Neural cell (in vitro differentiated cells): ENCODE measurements around the gene INS. TPM values are rescaled to one million over a fixed set of nuclear protein-coding genes. Genes with fewer than 3 reads are reported as not detected.

Experiments
- H2AFZ ChIP-seq: fragments of 200-600, 300-800 bp; sonication (generic), shearing (Covaris generic); 2 replicates; pipeline ENCODE4 v1.6.0; 2014; ENCODE audit warnings: low read depth, mild to moderate bottlenecking, antibody characterized with exemption, low read length, moderate library complexity
- H3F3A ChIP-seq: fragments of 200-600 bp; shearing (Covaris generic); 2 replicates; pipeline ENCODE4 v1.6.1; 2016; ENCODE audit warnings: mild to moderate bottlenecking, moderate library complexity, mixed read lengths, antibody characterized with exemption, low read length; ENCODE audit not compliant: insufficient read depth, poor library complexity, severe bottlenecking
- H3K27ac ChIP-seq: fragments of 200-600, 300-800 bp; sonication (generic), shearing (Covaris generic); 2 replicates; pipeline ENCODE4 v1.5.1; 2014; ENCODE audit warnings: mild to moderate bottlenecking, low read length, moderate library complexity
- H3K27me3 ChIP-seq: fragments of 300-800, 200-600 bp; sonication (generic), shearing (Covaris generic); 2 replicates; pipeline ENCODE4 v1.6.0; 2014; ENCODE audit warnings: mild to moderate bottlenecking, low read depth, low read length, moderate library complexity; ENCODE audit not compliant: insufficient read depth
- H3K36me3 ChIP-seq: fragments of 300-800, 200-600 bp; sonication (generic), shearing (Covaris generic); 2 replicates; pipeline ENCODE4 v1.5.1; 2014; ENCODE audit warnings: mild to moderate bottlenecking, antibody characterized with exemption, low read length, moderate library complexity; ENCODE audit not compliant: insufficient read depth
- H3K4me2 ChIP-seq: fragments of 300-800, 200-600 bp; sonication (generic), shearing (Covaris generic); 2 replicates; pipeline ENCODE4 v1.6.0; 2014; ENCODE audit warnings: mild to moderate bottlenecking, low read length
- H3K4me3 ChIP-seq: fragments of 300-800, 200-600 bp; sonication (generic), shearing (Covaris generic); 2 replicates; pipeline ENCODE4 v1.5.1; 2014; ENCODE audit warnings: mild to moderate bottlenecking, low read length, moderate library complexity
- H3K79me2 ChIP-seq: fragments of 200-600 bp; shearing (Covaris generic); replicated peaks from 2 replicates; pipeline ENCODE4 v1.6.0; 2014; ENCODE audit warnings: mild to moderate bottlenecking, low read length, moderate library complexity; ENCODE audit not compliant: insufficient read depth
- H3K9ac ChIP-seq: fragments of 300-800, 200-600 bp; sonication (generic), shearing (Covaris generic); 2 replicates; pipeline ENCODE4 v1.6.1; 2016; ENCODE audit warnings: mild to moderate bottlenecking, low read length, mixed read lengths
- H3K9me2 ChIP-seq: fragments of 200-600 bp; shearing (Covaris generic); 2 replicates; pipeline ENCODE4 v1.6.1; 2016; ENCODE audit warnings: mild to moderate bottlenecking, low read length, mixed read lengths; ENCODE audit not compliant: insufficient read depth
- H3K9me3 ChIP-seq: fragments of 200-600, 300-800 bp; sonication (generic), shearing (Covaris generic); 2 replicates; pipeline ENCODE4 v1.6.1; 2016; ENCODE audit warnings: mild to moderate bottlenecking, mixed run types, low read length, moderate library complexity, mixed read lengths
- H4K20me1 ChIP-seq: fragments of 200-600 bp; shearing (Covaris generic); 2 replicates; pipeline ENCODE4 v1.6.1; 2016; ENCODE audit warnings: mild to moderate bottlenecking, mixed run types; ENCODE audit not compliant: insufficient read depth
- CTCF ChIP-seq: fragments of 450-650 bp; IDR thresholded peaks from 2 replicates; pipeline ENCODE4 v1.5.1; 2014; ENCODE audit warnings: antibody characterized with exemption, mild to moderate bottlenecking, moderate library complexity; ENCODE audit not compliant: poor library complexity, severe bottlenecking
- EP300 ChIP-seq: fragments of 450-650 bp; conservative IDR thresholded peaks from 2 replicates; pipeline ENCODE4 v1.6.1; 2014; ENCODE audit warnings: antibody characterized with exemption, mild to moderate bottlenecking, moderate library complexity; ENCODE audit not compliant: poor library complexity, severe bottlenecking
- EZH2 ChIP-seq: fragments of 200-600, 300-800 bp; shearing (Covaris generic), sonication (generic); IDR thresholded peaks from 2 replicates; pipeline ENCODE4 v1.6.1; 2014; ENCODE audit warnings: antibody characterized with exemption, low read length, borderline replicate concordance, mild to moderate bottlenecking; ENCODE audit not compliant: insufficient read depth, poor library complexity, severe bottlenecking
- MXI1 ChIP-seq: fragments of 450-650 bp; conservative IDR thresholded peaks from 2 replicates; pipeline ENCODE4 v1.6.1; 2014; ENCODE audit warnings: antibody characterized with exemption, mild to moderate bottlenecking; ENCODE audit not compliant: poor library complexity, severe bottlenecking
- POLR2AphosphoS5 ChIP-seq: IDR thresholded peaks from 2 replicates; pipeline ENCODE4 v1.6.1; 2012
- RAD21 ChIP-seq: fragments of 450-650 bp; conservative IDR thresholded peaks from 2 replicates; pipeline ENCODE4 v1.6.1; 2014; ENCODE audit warnings: antibody characterized with exemption, mild to moderate bottlenecking, moderate library complexity
- SMC3 ChIP-seq: fragments of 450-650 bp; conservative IDR thresholded peaks from 2 replicates; pipeline ENCODE4 v1.6.1; 2014; ENCODE audit warnings: antibody characterized with exemption, mild to moderate bottlenecking, moderate library complexity; ENCODE audit not compliant: poor library complexity
- TAF1 ChIP-seq: IDR thresholded peaks from 2 replicates; pipeline ENCODE4 v1.6.1; 2012; ENCODE audit warnings: low read depth
- polyA plus RNA-seq: library from polyadenylated mRNA; depleted of rRNA; stranded (reverse); fragments of >200 nt; gene quantifications from 2 replicates; pipeline ENCODE4 v1.2.3, GENCODE V29; 2014
- TF ChIP-seq, protein P1 (sequence below): IDR thresholded peaks from 2 replicates; pipeline ENCODE4 v1.6.1; 2012; ENCODE audit warnings: borderline replicate concordance

The INS gene
- polyA plus RNA-seq, 1 donor from 2014 or later = not detected

DNA sequence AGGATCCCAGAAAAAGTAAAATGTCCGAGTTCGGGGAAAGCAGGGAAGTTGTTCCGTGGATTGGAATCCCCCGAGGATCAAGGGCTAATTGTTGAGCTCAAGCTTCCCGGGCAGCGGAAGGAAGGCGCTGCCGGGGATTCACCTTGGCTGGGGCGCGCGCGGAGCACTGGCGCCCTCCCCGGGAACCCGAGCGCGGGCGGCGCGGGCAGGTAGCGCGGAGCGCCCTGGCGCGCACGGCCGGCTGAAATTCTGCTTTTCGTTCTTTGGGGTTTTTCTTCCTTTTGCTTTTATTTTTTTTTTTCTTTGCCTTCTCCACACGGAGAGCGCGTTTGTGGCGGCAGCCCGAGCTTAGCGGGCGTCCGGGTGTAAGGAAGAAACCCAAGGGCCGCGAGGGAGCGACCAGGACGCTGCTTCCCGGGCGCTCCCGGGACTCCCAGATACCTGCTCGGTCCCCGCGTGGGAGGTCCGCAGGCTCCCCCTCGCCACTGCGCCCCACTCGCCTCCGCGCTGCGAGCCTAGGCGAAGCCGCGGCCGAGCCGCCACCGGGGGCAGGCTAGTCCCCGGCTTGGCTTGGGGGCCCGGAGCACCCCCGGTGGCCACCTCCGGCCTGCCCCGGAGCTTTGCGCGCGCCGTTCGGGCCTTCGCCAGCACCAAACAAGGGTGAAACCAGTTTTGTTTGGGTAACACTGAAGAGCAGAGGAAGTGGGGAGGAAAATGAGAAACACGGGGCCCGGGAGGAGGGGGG, 17.0 kb downstream of the INS start:
- no peak for TF ChIP-seq TAF1
- TF ChIP-seq SMC3 = no peak
- no peak for TF ChIP-seq CTCF
- peak; percentile 79 for TF ChIP-seq EZH2
- peaks cover 89% of the 10 kb centered on the region for H3K27me3 ChIP-seq
- no peak overlapping the region for H2AFZ ChIP-seq
- no peak overlapping the region for H3K4me2 ChIP-seq
- no peaks in the 10 kb centered on the region for H4K20me1 ChIP-seq
- H3K79me2 ChIP-seq = no peaks in the 10 kb centered on the region
- H3K4me3 ChIP-seq = peak overlapping the region; percentile 37
- no peaks in the 10 kb centered on the region for H3K9me2 ChIP-seq
- H3F3A ChIP-seq = no peaks in the 10 kb centered on the region
- no peak overlapping the region for H3K27ac ChIP-seq
- no peaks in the 10 kb centered on the region for H3K9me3 ChIP-seq
- H3K36me3 ChIP-seq = no peaks in the 10 kb centered on the region
- no peak overlapping the region for H3K9ac ChIP-seq

DNA sequence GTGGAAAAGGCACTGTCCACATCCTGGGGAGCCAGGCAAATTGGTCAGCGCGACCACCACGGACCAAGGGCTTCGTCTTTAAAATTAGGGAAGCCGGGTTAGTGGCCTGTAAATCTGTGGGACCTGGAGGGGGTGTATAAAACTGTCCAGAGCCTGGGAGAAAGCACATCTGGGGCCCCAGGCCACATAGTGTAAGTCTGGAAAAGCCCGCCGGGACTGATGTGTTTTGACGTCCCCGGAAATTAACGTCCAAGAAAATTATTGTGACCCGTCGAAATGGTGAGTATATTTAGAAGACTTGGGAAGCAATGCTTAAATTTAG, 17.6 kb downstream of the INS start:
- no peak overlapping the region for H3K4me3 ChIP-seq
- H3K9me2 ChIP-seq = no peaks in the 10 kb centered on the region
- H3K27me3 ChIP-seq = peaks cover 92% of the 10 kb centered on the region
- no peak overlapping the region for H3K9ac ChIP-seq
- TF ChIP-seq EP300 = no peak
- TF ChIP-seq POLR2AphosphoS5 = no peak
- no peak overlapping the region for H2AFZ ChIP-seq
- no peaks in the 10 kb centered on the region for H4K20me1 ChIP-seq
- H3K27ac ChIP-seq = no peak overlapping the region
- no peaks in the 10 kb centered on the region for H3K9me3 ChIP-seq
- H3K4me2 ChIP-seq = no peak overlapping the region
- no peaks in the 10 kb centered on the region for H3F3A ChIP-seq
- H3K36me3 ChIP-seq = no peaks in the 10 kb centered on the region
- H3K79me2 ChIP-seq = no peaks in the 10 kb centered on the region

- peaks cover 93% of the 10 kb centered on the region for H3K27me3 ChIP-seq
- H3K27ac ChIP-seq = no peak overlapping the region
- H4K20me1 ChIP-seq = no peaks in the 10 kb centered on the region
- H3K9me3 ChIP-seq = no peaks in the 10 kb centered on the region
- no peaks in the 10 kb centered on the region for H3F3A ChIP-seq
- no peak overlapping the region for H3K4me3 ChIP-seq
- no peak overlapping the region for H2AFZ ChIP-seq
- no peaks in the 10 kb centered on the region for H3K9me2 ChIP-seq
- no peak overlapping the region for H3K4me2 ChIP-seq
- H3K9ac ChIP-seq = no peak overlapping the region
- H3K36me3 ChIP-seq = no peaks in the 10 kb centered on the region
- H3K79me2 ChIP-seq = no peaks in the 10 kb centered on the region
- TF ChIP-seq EP300 (no peak), CTCF (no peak), RAD21 (no peak), TAF1 (no peak), POLR2AphosphoS5 (no peak), MXI1 (no peak), EZH2 (no peak), SMC3 (no peak)
- TF ChIP-seq, protein P1, sequence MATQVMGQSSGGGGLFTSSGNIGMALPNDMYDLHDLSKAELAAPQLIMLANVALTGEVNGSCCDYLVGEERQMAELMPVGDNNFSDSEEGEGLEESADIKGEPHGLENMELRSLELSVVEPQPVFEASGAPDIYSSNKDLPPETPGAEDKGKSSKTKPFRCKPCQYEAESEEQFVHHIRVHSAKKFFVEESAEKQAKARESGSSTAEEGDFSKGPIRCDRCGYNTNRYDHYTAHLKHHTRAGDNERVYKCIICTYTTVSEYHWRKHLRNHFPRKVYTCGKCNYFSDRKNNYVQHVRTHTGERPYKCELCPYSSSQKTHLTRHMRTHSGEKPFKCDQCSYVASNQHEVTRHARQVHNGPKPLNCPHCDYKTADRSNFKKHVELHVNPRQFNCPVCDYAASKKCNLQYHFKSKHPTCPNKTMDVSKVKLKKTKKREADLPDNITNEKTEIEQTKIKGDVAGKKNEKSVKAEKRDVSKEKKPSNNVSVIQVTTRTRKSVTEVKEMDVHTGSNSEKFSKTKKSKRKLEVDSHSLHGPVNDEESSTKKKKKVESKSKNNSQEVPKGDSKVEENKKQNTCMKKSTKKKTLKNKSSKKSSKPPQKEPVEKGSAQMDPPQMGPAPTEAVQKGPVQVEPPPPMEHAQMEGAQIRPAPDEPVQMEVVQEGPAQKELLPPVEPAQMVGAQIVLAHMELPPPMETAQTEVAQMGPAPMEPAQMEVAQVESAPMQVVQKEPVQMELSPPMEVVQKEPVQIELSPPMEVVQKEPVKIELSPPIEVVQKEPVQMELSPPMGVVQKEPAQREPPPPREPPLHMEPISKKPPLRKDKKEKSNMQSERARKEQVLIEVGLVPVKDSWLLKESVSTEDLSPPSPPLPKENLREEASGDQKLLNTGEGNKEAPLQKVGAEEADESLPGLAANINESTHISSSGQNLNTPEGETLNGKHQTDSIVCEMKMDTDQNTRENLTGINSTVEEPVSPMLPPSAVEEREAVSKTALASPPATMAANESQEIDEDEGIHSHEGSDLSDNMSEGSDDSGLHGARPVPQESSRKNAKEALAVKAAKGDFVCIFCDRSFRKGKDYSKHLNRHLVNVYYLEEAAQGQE = no peak
Observed at GRCh38 chr11:2142762-2143202, 18.2 kb downstream of the INS start.
